Measurements from ENCODE around the gene MPEG1.

Gene MPEG1

GRCh38 chr11:59187035-59187434, 25.7 kb downstream of the MPEG1 start:
- FAIRE-seq, result no peak

GRCh38 chr11:59186130-59186594, 26.6 kb downstream of the MPEG1 start:
- no peak for FAIRE-seq

GRCh38 chr11:59185386-59185945, 27.3 kb downstream of the MPEG1 start:
- FAIRE-seq, result no peak

DNA sequence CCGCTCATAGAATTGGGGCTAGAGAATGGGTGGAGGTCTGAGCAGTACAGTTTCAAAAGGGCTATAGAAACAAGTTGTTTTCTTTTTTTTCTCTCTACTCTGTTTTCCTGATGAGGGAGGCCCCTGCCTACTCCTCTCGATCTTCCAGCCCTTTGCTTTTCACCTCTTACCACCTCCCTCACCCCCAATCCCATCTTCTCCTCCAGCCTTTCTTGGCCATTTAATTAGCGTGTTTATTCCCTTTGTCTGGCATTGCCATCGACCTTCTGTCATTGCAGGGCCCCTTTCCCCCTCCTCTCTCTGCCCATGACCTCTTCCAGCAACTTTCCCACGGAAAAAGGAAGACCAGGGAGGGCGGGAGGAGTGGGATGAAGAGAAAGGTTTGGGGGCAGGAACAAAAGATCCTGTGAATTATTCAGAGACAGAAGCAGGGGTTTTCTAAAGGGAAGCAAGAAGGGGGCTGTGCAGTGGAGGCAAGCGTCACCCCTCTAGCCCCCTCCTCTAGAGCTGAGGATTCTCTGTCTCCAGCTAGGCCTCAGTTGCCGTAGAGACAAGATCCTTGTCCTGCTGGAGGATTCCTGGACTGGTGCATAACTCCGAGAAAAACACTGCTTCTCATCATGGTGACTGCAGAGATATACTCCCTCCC, 27.9 kb downstream of the MPEG1 start:
- no peak for FAIRE-seq

DNA sequence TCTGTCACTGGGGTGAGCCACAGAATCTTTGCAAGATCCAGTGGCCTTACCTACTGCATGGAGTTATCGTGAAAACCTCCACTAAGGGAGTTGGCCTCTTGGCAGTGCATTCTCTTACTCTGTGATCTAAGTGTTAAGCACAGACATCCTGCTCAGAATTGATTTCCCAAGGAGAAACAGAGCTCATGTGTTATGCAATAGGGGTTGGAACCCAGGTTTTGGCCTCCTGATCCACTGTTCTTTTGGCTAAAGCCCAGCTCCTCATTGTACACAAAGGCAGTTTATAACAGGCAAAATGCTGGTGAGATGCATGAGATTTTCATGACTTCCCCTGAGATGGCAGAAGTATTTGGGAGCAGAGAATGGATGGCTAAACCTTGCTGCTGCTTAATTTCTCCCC, 29.0 kb downstream of the MPEG1 start:
- no peak for FAIRE-seq

GRCh38 chr11:59182457-59183151, 30.1 kb downstream of the MPEG1 start:
- FAIRE-seq, result no peak

GRCh38 chr11:59181746-59182456, 30.8 kb downstream of the MPEG1 start:
- no peak for FAIRE-seq

DNA sequence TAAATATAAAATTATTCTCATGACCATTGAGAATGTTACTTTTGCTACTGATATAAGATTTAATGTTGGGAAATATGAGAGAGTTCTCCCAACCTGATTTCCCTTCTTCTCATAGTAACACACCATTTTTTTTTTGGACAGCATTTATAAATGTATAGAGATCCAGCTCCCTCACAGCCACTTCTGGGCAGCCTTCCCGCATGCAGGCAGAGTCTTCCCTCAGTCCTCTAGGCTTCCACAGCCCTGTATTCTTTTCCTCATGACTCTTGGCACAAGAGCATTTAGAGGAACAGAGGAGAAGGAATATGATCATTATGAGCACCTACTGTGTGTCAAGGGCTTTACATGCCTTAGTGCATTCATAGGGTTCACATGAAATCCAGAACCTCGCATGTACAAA, 31.8 kb downstream of the MPEG1 start:
- FAIRE-seq, result no peak

GRCh38 chr11:59180168-59180776, 32.5 kb downstream of the MPEG1 start:
- FAIRE-seq, result no peak

DNA sequence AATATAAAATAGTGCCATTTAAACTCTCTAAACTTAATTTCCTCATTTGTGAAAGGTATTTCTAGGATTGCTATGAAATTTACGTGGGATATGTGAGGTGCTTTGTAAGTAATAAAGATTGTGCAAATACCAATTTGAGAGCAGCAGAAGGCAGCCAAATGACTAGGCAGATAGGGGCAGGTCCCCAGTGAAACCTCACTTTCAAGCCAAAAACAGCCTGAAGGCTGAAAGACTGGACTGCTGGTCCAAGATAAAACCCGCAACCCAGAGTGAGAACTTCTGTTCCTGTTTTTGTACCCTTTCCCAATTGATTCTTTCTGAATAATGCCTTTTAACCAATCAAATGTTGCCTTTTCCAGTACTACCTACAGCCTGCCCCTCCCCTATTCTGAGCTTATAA, 33.6 kb downstream of the MPEG1 start:
- no peak for FAIRE-seq

DNA sequence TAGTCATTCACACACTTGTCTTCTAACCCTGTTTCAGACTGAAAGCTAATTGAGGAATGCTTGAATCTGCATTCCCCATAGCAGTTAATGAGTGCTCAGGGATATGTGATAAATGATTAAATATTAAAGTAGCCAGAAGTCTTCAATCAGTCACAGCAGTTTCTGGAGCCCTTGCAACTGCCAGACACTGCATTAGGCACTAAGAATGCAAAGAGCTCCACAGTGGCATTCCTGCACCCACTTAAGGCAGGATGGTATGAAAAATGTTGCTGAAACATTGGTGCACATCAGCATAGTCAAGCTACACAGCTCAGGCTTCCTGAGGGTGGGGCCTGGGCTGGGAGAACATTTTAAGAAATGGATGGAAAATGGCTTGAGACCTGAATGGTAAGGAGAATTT, 34.3 kb downstream of the MPEG1 start:
- FAIRE-seq, result no peak

DNA sequence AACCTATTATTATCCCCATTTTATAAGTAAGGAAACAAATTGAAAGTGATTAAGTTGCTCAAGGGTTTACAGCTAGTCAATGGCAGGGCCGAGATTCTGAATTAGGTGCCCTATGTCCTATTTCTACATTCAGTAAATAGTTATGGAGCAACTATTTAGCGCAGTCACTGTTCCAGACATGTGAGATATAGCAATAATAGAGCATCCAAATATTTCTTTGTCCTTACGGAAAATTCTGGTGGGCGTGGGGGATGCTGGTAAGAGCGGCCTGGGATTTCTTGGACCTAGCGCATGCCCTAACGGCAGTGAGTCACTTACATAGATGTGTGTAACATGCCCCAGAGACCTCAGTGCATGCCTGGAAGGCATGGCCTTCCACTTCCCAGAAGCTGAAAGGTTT, 36.4 kb downstream of the MPEG1 start:
- FAIRE-seq, result no peak

- FAIRE-seq, result no peak
Observed at GRCh38 chr11:59175091-59175501, 37.6 kb downstream of the MPEG1 start.

GRCh38 chr11:59174664-59175033, 38.1 kb downstream of the MPEG1 start:
- no peak for FAIRE-seq

- no peak for FAIRE-seq
Observed at GRCh38 chr11:59173964-59174663, 38.6 kb downstream of the MPEG1 start.

DNA sequence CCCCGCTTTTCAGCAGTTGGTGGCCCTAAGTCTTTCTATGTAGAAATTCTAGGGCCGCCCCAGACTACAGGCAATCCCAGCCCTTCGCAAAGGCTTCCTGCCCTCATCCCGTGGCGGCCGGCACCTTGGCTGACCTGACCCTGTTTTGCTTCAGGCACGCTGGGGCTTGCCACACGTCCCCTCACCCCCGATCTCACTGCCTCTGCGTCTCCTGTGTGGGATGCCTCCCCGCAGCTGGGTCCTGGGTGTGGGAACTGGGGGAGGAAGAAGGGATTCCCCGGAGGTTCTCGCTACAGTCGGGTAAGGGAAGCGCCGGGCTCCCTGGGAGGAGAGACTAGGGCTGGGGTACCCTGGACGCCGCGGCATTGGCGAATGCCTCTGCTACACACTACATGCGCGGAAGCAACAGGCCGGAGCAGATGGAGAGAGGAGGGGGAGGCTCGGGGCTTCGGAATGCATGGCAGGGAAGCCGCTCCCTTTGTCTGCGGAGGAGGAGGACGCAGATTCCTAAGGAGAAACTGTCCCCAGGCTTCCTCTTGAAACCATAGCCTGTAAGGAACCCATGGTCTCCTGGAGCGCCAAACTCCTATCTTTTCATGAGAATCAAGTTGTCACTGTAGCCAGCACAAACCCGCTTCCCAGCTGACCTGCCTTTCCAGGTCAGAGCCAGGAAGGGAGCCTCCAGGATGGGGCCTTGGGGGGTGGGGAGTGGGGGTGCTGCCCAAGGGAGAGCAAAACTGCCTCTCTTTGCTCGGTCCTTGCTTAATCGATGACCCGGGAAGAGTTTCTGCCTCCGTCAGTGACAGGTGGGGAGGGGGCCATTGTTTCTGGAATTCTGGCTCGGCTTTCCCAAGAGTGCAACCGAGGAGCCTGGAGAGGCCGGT, 39.4 kb downstream of the MPEG1 start:
- no peak for FAIRE-seq

GRCh38 chr11:59172345-59173079, 40.2 kb downstream of the MPEG1 start:
- FAIRE-seq, result no peak

DNA sequence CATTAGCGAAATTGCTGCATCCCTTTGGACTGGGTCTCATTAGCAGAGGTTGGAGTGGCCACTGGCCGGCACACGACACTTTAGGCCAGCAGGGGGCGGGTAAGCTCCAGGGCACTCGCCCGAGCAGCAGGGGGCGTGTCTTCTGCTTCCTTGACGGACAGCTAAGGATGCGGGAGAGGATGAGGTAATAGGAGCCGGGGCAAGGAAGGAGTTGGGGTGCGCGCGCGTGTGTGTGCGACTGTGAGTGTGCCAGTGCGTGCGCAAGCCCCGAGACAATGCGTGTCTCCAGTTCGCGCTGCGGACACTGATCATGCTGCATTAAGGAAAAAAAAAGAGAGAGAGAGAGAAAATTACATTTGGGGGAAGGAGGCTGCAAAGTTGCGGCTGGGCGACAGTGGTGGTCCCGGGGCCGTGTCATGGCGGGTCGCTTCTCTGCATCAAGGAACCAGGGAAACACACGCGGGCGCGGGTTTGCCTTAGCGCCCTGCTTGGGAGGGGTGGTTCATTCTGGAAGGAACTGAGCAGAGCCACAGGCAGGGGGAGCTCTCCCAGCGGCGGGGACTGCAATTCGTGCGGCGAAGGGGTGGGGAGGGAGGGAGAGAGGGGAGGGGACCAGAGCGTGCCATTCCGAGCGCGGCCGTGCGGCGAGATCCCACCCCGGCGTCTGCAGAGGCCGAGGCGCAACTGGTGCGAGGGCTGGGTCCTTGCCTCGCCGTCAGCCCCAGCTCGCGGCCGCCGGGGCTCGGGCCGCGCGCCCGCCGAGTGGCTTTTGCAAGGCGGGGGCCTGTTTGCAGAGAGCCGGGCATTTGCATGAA, 41.0 kb downstream of the MPEG1 start, which contains the start of gene DTX4:
DTX4 (plus strand) TSS at position 625 of the 815 bp plus-strand sequence. CDS start 464 bp downstream, outside the sequence.
- FAIRE-seq, result no peak

GRCh38 chr11:59164028-59164427, 48.7 kb downstream of the MPEG1 start:
- FAIRE-seq, result no peak

All from islet of Langerhans (tissue), 1 donor.